Aorta (tissue), 5 donors: ENCODE results near the gene HTR4. TPM values are rescaled to one million over a fixed set of nuclear protein-coding genes. Genes with fewer than 3 reads are reported as not detected.

Source experiments
- ATAC-seq: fragments of 200-7000 bp; cut with Tn5 transposase; one replicate; pipeline ENCODE4 v1.9.1; 2022; ENCODE audit warnings: moderate library complexity; ENCODE audit not compliant: low FRiP score
- DNase-seq, 2 donors: peaks; one replicate each; pipeline ENCODE4 v3.0.0-alpha.2; 2020
- H3K27ac ChIP-seq, 2 donors: one replicate each; pipeline ENCODE4 v1.5.1; 2013; ENCODE audit warnings: low read length in 2 of 2, mild to moderate bottlenecking in 2 of 2, moderate library complexity in 2 of 2, control low read depth in 1 of 2, inconsistent platforms in 1 of 2, low read depth in 1 of 2
- H3K27me3 ChIP-seq, 2 donors: one replicate each; pipeline ENCODE4 v1.6.1; 2013; ENCODE audit warnings: control low read depth in 1 of 2, low read length in 1 of 2, mild to moderate bottlenecking in 1 of 2, moderate library complexity in 1 of 2; ENCODE audit not compliant: insufficient read depth in 2 of 2, control insufficient read depth in 1 of 2
- H3K36me3 ChIP-seq, 2 donors: one replicate each; pipeline ENCODE4 v1.6.1; 2013; ENCODE audit warnings: control low read depth in 1 of 2, low read length in 1 of 2, mild to moderate bottlenecking in 1 of 2; ENCODE audit not compliant: insufficient read depth in 2 of 2, control insufficient read depth in 1 of 2
- H3K4me1 ChIP-seq, 2 donors: one replicate each; pipeline ENCODE4 v1.6.1; 2013; ENCODE audit warnings: low read length in 2 of 2, control low read depth in 1 of 2, mild to moderate bottlenecking in 1 of 2, moderate library complexity in 1 of 2; ENCODE audit not compliant: insufficient read depth in 2 of 2, control insufficient read depth in 1 of 2
- H3K4me3 ChIP-seq, 2 donors: one replicate each; pipeline ENCODE4 v1.5.1; 2013; ENCODE audit warnings: low read length in 2 of 2, control low read depth in 1 of 2, mild to moderate bottlenecking in 1 of 2
- H3K9me3 ChIP-seq: one replicate; pipeline ENCODE4 v1.6.1; 2013; ENCODE audit warnings: mild to moderate bottlenecking, low read length; ENCODE audit not compliant: control insufficient read depth
- WGBS, 2 donors: extraction: QIAGEN DNeasy Blood & Tissue Kit; methylation state at CpG; one replicate each; pipeline ENCODE4 v1.1.7; 2013; 5-methylcytosine and 5-hydroxymethylcytosine counted together
- intact Hi-C, 2 donors: fragments of 100-400 bp; cut with DNase I; formaldehyde crosslinking; loops; one replicate each; pipeline versions ENCODE4 v1.14.2 to v1.15.0; 2022
- polyA plus RNA-seq, 2 donors: library from polyadenylated mRNA; stranded (reverse); fragments of 200-250 nt; gene quantifications; one replicate each; pipeline ENCODE4 v1.2.3, GENCODE V29; 2013
- total RNA-seq, 2 donors: library from RNA; stranded (reverse); fragmentation: NEBNext Ultra II Directional; extraction: Animal tissue kit (Norgen Biotek cat#: 25700); gene quantifications; one replicate each; pipeline ENCODE4 v1.2.1, GENCODE V29; 2021
- donor health status: healthy with polysubstance abuse.
- donor health status: Bipolar disorder and iron deficiency.
- donor health status: DM: no; HTN: no; CAD: no.
- donor health status: DM: no; HTN: no; CAD: no.
- donor health status: DM: yes; HTN: yes; CAD: no.

Gene HTR4
- total and polyA plus RNA-seq, 4 donors: 0.90 to 2.3 (median 1.5) TPM; not detected in 1

DNA sequence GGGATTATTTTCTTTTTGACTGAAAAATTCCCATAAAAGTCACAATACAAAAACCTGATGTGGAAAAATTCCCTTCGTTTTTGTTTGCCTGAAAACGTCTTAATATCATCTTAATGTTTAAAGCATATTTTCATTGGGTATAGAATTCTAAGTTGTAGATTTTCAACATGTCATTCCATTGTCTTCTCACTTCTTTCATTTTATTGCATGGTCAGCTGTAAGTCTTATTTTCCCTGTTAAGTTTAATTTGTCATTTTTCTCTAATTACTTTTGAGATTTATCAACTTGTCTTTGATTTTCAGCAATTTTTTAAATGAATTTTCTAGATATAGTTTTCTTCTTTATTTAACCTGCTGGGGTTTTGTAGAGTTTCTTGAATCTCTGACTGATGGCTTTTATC lies 138.9 kb downstream of the HTR4 start:
- intact Hi-C loops: no loop called here
- Histone ChIP-seq H3K4me3 (no peak overlapping the region), H3K4me1 (no peaks in the 10 kb centered on the region), H3K9me3 (no peaks in the 10 kb centered on the region), H3K27me3 (no peaks in the 10 kb centered on the region), H3K27ac (no peak overlapping the region), H3K36me3 (no peaks in the 10 kb centered on the region)
- no peak for DNase-seq
- ATAC-seq: no peak
- WGBS, 2 donors: 60 to 75% methylated on average over 2 of the region's 2 CpGs

DNA sequence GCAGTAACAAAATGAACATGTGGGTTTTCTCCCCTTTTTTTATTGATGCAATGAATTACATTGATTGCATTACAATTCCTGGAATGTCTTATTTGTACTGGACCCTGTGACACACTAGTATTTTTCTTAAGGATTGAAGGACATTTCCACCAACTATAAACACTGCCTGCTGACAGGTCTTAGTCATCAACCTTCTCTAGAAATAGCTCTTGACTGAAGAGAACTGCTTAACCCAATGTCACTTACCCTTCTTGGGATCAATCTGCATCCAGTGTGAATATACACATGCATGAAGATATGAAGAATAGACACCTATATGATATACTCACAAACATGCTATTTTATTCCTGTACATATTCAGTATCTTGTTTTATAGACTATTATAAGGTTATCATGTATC lies 140.0 kb downstream of the HTR4 start:
- DNase-seq (no peak), ATAC-seq (no peak)
- H3K9me3 ChIP-seq: peaks cover 3% of the 10 kb centered on the region
- H3K4me1 ChIP-seq: no peaks in the 10 kb centered on the region
- H3K4me3 ChIP-seq: no peak overlapping the region
- intact Hi-C loops: no loop called here
- no peaks in the 10 kb centered on the region for H3K36me3 ChIP-seq
- no peaks in the 10 kb centered on the region for H3K27me3 ChIP-seq
- H3K27ac ChIP-seq: no peak overlapping the region

DNA sequence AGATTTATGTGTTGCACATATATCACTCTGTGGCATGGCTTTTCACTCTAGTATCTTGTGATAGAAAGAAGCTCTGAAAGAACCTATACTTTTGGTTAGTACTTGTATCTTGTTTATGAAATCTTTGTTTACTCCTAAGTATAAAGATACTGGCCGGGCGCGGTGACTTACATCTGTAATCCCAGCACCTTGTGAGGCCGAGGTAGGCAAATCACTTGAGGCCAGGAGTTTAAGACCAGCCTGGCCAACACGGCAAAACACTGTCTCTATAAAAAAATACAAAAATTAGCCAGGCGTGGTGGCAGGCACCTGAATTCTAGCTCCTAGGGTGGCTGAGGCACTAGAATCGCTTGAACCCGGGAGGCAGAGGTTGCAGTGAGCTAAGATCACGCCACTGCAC lies 141.8 kb downstream of the HTR4 start:
- Histone ChIP-seq H3K4me1 (no peaks in the 10 kb centered on the region), H3K27me3 (no peaks in the 10 kb centered on the region), H3K9me3 (peaks cover 3% of the 10 kb centered on the region), H3K27ac (no peak overlapping the region), H3K4me3 (no peak overlapping the region), H3K36me3 (no peaks in the 10 kb centered on the region)
- 85 to 88% methylated on average over 9 of the region's 9 CpGs for WGBS, 2 donors
- no peak for ATAC-seq
- intact Hi-C loops: no loop called here
- DNase-seq: no peak

DNA sequence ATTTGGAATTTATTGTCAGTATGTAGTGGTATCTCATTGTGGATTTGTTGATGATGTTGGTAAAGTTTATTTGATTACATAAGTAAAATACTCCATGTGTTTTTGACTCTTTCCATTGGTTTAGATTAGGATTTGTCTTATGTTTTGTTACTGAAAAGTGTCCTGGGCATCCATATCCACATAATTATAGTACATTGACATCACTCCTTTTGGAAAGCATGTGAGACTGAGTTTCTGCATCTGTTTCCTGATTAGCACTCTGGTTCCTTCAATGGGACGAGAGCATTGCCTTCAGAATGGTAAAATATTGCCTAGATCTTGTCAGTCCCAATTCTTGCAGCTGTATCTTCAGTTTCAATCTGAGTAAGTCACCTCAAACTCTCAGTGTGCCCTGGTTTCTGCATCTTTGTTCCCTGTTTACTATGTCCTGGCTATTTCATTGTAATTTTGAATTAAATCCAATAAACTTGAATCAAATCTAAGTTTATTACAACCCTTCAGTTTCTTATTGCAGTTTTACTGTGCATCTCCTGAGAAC lies 142.4 kb downstream of the HTR4 start:
- no peaks in the 10 kb centered on the region for H3K4me1 ChIP-seq
- H3K36me3 ChIP-seq: no peaks in the 10 kb centered on the region
- intact Hi-C loops: no loop called here
- peaks cover 3% of the 10 kb centered on the region for H3K9me3 ChIP-seq
- no peak for ATAC-seq
- no peak overlapping the region for H3K4me3 ChIP-seq
- H3K27me3 ChIP-seq: no peaks in the 10 kb centered on the region
- no peak for DNase-seq
- H3K27ac ChIP-seq: no peak overlapping the region
- 22 to 25% methylated on average over 1 of the region's 1 CpG for WGBS, 2 donors

DNA sequence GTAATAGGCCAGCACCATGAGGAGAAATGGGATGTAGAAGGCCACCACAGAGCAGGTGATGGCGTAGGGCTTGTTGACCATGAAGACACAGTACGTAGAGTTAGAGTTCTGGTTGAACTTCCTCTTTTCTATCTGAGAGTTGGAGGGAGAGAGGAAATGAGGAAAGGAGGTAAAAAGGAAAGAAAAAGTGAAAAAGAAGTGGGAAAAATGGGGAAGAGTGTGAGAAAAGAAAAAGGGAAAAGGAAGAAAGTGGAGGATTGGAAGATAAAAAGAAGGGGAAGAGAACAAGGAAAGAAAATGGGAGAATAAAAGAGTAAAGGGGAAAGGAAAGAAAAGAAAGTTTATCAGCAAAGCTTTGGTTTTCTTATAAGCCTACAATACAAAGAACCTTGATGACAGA lies 144.4 kb downstream of the HTR4 start:
- no peaks in the 10 kb centered on the region for H3K36me3 ChIP-seq
- intact Hi-C loops: no loop called here
- no peak overlapping the region for H3K27ac ChIP-seq
- H3K9me3 ChIP-seq: peaks cover 3% of the 10 kb centered on the region
- H3K27me3 ChIP-seq: no peaks in the 10 kb centered on the region
- H3K4me1 ChIP-seq: no peaks in the 10 kb centered on the region
- H3K4me3 ChIP-seq: no peak overlapping the region
- 89 to 92% methylated on average over 2 of the region's 2 CpGs for WGBS, 2 donors
- ATAC-seq (no peak), DNase-seq (no peak)

DNA sequence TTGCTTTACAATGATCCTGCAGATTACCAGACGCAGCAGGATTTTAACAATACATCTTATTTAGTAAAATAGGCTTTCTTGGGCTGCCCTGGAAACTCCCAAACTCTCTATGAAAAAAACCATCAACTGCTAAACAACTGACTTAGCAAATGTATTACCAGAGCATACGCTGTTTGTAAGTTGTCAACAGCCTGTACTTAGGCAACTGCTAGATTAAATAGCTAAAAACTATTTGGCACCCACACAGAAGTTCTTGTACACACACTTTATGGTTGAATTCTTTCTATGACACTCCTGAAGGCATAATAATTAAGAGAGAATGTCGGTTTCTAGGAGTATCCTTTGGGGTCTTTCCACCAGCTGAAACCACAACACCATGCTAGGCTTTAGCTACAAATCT lies 146.7 kb downstream of the HTR4 start:
- Histone ChIP-seq H3K4me1 (no peaks in the 10 kb centered on the region), H3K9me3 (peaks cover 3% of the 10 kb centered on the region), H3K4me3 (no peak overlapping the region), H3K27me3 (no peaks in the 10 kb centered on the region), H3K36me3 (no peaks in the 10 kb centered on the region), H3K27ac (no peak overlapping the region)
- DNase-seq (no peak), ATAC-seq (no peak)
- 70 to 77% methylated on average over 3 of the region's 3 CpGs for WGBS, 2 donors
- intact Hi-C loops: no loop called here

DNA sequence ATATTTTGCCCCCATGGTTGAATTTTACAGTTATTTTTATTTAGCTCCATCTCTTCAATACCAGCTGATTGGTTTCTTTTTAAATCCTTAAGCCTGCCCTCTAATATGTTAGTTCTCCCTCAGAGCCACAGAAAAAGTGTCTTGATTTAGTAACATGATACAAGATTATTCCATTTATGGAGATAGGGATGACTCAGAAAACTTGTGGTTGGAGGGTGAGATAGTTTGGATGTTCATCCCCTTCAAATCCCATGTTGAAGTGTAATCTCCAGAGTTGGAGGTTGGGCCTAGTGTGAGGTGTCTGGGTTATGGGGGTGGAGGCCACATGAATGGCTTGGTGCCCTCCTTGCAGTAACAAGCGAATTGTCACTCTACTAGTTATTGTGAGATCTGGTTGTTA lies 154.9 kb downstream of the HTR4 start:
- H3K9me3 ChIP-seq: no peaks in the 10 kb centered on the region
- intact Hi-C loops: no loop called here
- DNase-seq (no peak), ATAC-seq (no peak)
- no peaks in the 10 kb centered on the region for H3K36me3 ChIP-seq
- H3K27ac ChIP-seq: no peak overlapping the region
- H3K27me3 ChIP-seq: no peaks in the 10 kb centered on the region
- WGBS, 2 donors: 91 to 92% methylated on average over 1 of the region's 1 CpG
- no peaks in the 10 kb centered on the region for H3K4me1 ChIP-seq
- H3K4me3 ChIP-seq: no peak overlapping the region

DNA sequence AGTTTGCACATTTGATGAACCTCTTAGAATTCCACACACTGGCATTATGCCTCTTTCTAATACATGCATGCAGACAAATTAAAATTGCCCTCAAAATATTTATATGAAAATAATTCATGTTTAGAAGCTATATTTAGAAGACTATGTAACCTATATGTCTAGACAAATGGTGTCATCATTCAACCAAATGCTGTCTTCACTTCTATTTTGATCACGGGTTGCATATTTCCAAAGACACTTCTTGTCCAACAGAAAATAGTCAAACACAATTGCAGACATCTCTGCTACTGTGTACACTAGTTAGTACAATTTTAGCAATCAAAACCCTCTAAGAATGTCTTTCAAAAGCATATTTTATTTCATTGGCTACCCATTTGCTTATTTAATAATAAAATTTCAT lies 156.6 kb downstream of the HTR4 start:
- intact Hi-C loops: no loop called here
- WGBS, 2 donors: 68 to 71% methylated on average over 1 of the region's 1 CpG
- H3K4me3 ChIP-seq: no peak overlapping the region
- no peaks in the 10 kb centered on the region for H3K4me1 ChIP-seq
- H3K9me3 ChIP-seq: no peaks in the 10 kb centered on the region
- DNase-seq (no peak), ATAC-seq (no peak)
- no peaks in the 10 kb centered on the region for H3K27me3 ChIP-seq
- H3K36me3 ChIP-seq: no peaks in the 10 kb centered on the region
- H3K27ac ChIP-seq: no peak overlapping the region

DNA sequence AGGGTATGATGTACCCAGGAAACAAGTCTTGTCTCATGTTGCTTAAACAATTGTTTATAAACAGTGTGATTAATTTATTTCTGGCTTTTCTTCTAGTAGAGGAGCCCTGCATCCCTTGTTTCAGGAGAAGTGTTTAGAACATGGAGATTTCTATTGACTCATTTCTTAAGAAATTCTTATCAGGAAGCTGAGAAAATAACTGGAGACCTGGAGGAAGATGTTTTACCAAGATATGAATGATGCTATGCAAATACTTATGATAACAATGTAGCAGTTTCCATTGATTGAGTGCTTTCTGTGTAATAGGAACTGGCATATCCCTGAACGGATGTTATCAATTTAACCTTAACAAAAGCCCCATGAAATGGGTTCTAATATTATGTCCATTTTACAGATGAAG lies 162.0 kb downstream of the HTR4 start:
- 79 to 87% methylated on average over 1 of the region's 1 CpG for WGBS, 2 donors
- H3K4me3 ChIP-seq: no peak overlapping the region
- intact Hi-C loops: no loop called here

More for the DNA sequence above, 162.0 kb downstream of the HTR4 start:
- H3K36me3 ChIP-seq: no peaks in the 10 kb centered on the region
- no peaks in the 10 kb centered on the region for H3K4me1 ChIP-seq
- no peaks in the 10 kb centered on the region for H3K27me3 ChIP-seq
- no peaks in the 10 kb centered on the region for H3K9me3 ChIP-seq
- no peak for ATAC-seq
- DNase-seq: no peak
- no peak overlapping the region for H3K27ac ChIP-seq
